Spleen (tissue), 7 donors: Measurements from ENCODE around the gene RPS6KA2.

Experiments
- CTCF ChIP-seq, 11 experiments: fragments of 200-600 bp in 7 of 11; fragments of 450-650 bp in 4 of 11; sonication (generic) in 4 of 11; IDR thresholded peaks in 8 of 11; conservative IDR thresholded peaks in 3 of 11; 1 replicate in 7 of 11; 2 replicates in 4 of 11; pipeline versions ENCODE4 v1.4.0 to v1.8.0; 2016 to 2021; ENCODE audit warnings: antibody characterized with exemption in 11 of 11, inconsistent platforms in 4 of 11, mild to moderate bottlenecking in 1 of 11
- POLR2A ChIP-seq, 3 donors: fragments of 450-650 bp; IDR thresholded peaks; one replicate each; pipeline ENCODE4 v1.5.1; 2017; ENCODE audit warnings: antibody characterized with exemption in 3 of 3, mild to moderate bottlenecking in 1 of 3
- POLR2AphosphoS5 ChIP-seq, 3 donors: sonication (generic); formaldehyde crosslinking; IDR thresholded peaks; one replicate each; pipeline ENCODE4 v1.5.1; 2017; ENCODE audit warnings: antibody characterized with exemption in 3 of 3
- donor health status: DM: no; HTN: no; CAD: no; lungs with moderate emphysema.
- donor health status: DM: no; HTN: no; CAD: no.
- donor health status: DM: no; HTN: no; CAD: no.

GRCh38 chr6:166509193-166509592 is 117.9 kb downstream of the RPS6KA2 start:
- TF ChIP-seq POLR2A (IDR thresholded peaks at IDR 0.05) = no peak
- no peak for TF ChIP-seq CTCF (IDR thresholded peaks at IDR 0.05 in 8 of 11, conservative IDR thresholded peaks at IDR 0.05 in 3 of 11)
- no peak for TF ChIP-seq POLR2AphosphoS5 (IDR thresholded peaks at IDR 0.05)
